Measurements from ENCODE around the gene CEP295NL. TPM values are rescaled to one million over a fixed set of nuclear protein-coding genes. Genes with fewer than 3 reads are reported as not detected.

CEP295NL gene
- total and polyA plus RNA-seq, 10 donors, result 0.03 to 19.3 (median 9.0) TPM

DNA sequence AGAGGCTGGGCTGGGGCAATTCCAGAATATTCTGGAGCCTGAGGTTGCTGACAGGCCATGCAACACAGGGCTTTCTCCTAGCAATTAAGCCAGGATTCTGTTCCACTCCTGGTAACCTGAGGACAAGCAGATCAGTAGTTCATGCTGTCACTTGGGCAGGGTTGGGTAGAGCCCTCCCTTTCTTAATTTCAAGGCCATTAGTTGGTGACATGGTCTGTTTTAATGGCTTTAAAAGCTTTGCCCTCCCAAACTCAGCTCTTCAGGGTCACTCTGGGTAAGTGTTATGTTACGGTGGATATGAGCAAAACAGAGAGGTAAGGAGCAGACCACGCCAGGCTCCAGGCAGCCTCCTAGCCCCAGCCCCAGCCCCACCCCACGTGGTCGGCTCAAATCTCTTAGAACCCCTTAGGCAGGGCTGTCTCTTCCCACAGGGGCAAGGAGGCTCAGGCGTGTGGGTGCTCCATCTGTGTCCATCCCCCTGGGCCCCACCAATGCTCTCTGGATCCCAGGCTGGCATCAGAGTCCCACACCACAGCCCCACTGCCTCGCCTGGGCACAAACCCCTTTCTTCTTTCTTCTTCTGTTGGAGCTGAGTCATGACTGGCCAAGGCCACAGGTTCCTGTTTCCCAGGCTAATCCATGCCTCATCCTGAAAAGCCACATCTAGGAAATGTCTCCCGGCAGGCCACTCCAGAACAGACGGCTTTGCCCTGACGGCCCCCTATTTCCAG, 27.5 kb downstream of the CEP295NL start:
- no peak overlapping the region for H3K4me3 ChIP-seq
- peaks cover 0 to 7% (median 0%) of the 10 kb centered on the region in 7 donors for H3K27me3 ChIP-seq (replicated peaks in 1 of 7)
- whole genome bisulfite sequencing, 5 donors, result 28 to 50% (median 37%) methylated on average over 9 of the region's 9 CpGs
- H3K4me1 ChIP-seq, result peaks cover 22 to 82% (median 42%) of the 10 kb centered on the region in 6 donors
- intact Hi-C loops (cut with DNase I; ENCODE audit: low total_unique reads), result loop anchor here (10.0 kb wide), 1 partner anchor 49 kb away; the partner anchor contains the start of gene TIMP2
- peak overlapping the region in 7 of 8 donors; percentile 4 to 97 (median 65) for H3K27ac ChIP-seq
- TF ChIP-seq POLR2AphosphoS5 (IDR thresholded peaks at IDR 0.05) (peak in 2 of 3 donors; percentile 9 to 46), POLR2A (IDR thresholded peaks at IDR 0.05) (no peak)
- H3K36me3 ChIP-seq, result peaks cover 0 to 44% (median 5%) of the 10 kb centered on the region in 6 donors
- H3K9me3 ChIP-seq, result no peaks in the 10 kb centered on the region
- no peak for DNase-seq

GRCh38 chr17:78873519-78874340, 29.3 kb downstream of the CEP295NL start:
- Histone ChIP-seq H3K9me3 (no peaks in the 10 kb centered on the region), H3K4me1 (peaks cover 5 to 64% (median 27%) of the 10 kb centered on the region in 6 donors), H3K27ac (peak overlapping the region in 5 of 8 donors; percentile 10 to 66 (median 43)), H3K4me3 (no peak overlapping the region), H3K36me3 (peaks cover 0 to 62% (median 15%) of the 10 kb centered on the region in 6 donors), H3K27me3 (replicated peaks in 1 of 7) (no peaks in the 10 kb centered on the region)
- DNase-seq, result no peak
- intact Hi-C loops (cut with DNase I; ENCODE audit: low total_unique reads), result loop anchor here (10.0 kb wide), 1 partner anchor 51 kb away; the partner anchor contains the start of gene TIMP2
- WGBS, 5 donors, result 56 to 72% (median 67%) methylated on average over 21 of the region's 21 CpGs
- TF ChIP-seq POLR2A (IDR thresholded peaks at IDR 0.05) (no peak), POLR2AphosphoS5 (IDR thresholded peaks at IDR 0.05) (peak in 2 of 3 donors; percentile 10 to 53)

GRCh38 chr17:78872486-78872885, 30.5 kb downstream of the CEP295NL start:
- Histone ChIP-seq H3K4me1 (peaks cover 5 to 52% (median 25%) of the 10 kb centered on the region in 6 donors), H3K27me3 (replicated peaks in 1 of 7) (no peaks in the 10 kb centered on the region), H3K4me3 (no peak overlapping the region), H3K9me3 (no peaks in the 10 kb centered on the region), H3K27ac (peak overlapping the region in 2 of 8 donors; percentile 28 to 42), H3K36me3 (peaks cover 0 to 68% (median 18%) of the 10 kb centered on the region in 6 donors)
- intact Hi-C loops (cut with DNase I; ENCODE audit: low total_unique reads), result loop anchor here (10.0 kb wide), 1 partner anchor 52 kb away; the partner anchor contains the start of gene TIMP2
- no peak for TF ChIP-seq POLR2AphosphoS5 (IDR thresholded peaks at IDR 0.05)
- TF ChIP-seq POLR2A (IDR thresholded peaks at IDR 0.05), result no peak
- TF ChIP-seq, protein P1, sequence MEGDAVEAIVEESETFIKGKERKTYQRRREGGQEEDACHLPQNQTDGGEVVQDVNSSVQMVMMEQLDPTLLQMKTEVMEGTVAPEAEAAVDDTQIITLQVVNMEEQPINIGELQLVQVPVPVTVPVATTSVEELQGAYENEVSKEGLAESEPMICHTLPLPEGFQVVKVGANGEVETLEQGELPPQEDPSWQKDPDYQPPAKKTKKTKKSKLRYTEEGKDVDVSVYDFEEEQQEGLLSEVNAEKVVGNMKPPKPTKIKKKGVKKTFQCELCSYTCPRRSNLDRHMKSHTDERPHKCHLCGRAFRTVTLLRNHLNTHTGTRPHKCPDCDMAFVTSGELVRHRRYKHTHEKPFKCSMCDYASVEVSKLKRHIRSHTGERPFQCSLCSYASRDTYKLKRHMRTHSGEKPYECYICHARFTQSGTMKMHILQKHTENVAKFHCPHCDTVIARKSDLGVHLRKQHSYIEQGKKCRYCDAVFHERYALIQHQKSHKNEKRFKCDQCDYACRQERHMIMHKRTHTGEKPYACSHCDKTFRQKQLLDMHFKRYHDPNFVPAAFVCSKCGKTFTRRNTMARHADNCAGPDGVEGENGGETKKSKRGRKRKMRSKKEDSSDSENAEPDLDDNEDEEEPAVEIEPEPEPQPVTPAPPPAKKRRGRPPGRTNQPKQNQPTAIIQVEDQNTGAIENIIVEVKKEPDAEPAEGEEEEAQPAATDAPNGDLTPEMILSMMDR (IDR thresholded peaks at IDR 0.05 in 8 of 11, conservative IDR thresholded peaks at IDR 0.05 in 3 of 11), result no peak
- WGBS, 5 donors, result 71 to 83% (median 77%) methylated on average over 6 of the region's 6 CpGs
- no peak for DNase-seq

- 83 to 89% (median 84%) methylated on average over 15 of the region's 15 CpGs for WGBS, 5 donors
- Histone ChIP-seq H3K27ac (no peak overlapping the region), H3K4me3 (no peak overlapping the region), H3K36me3 (peaks cover 0 to 75% (median 18%) of the 10 kb centered on the region in 6 donors), H3K27me3 (replicated peaks in 1 of 7) (no peaks in the 10 kb centered on the region), H3K9me3 (no peaks in the 10 kb centered on the region), H3K4me1 (peaks cover 8 to 52% (median 26%) of the 10 kb centered on the region in 6 donors)
- TF ChIP-seq, protein P1 (IDR thresholded peaks at IDR 0.05 in 8 of 11, conservative IDR thresholded peaks at IDR 0.05 in 3 of 11), result no peak
- no peak for TF ChIP-seq POLR2A (IDR thresholded peaks at IDR 0.05)
- no peak for TF ChIP-seq POLR2AphosphoS5 (IDR thresholded peaks at IDR 0.05)
- DNase-seq, result no peak
- intact Hi-C loops (cut with DNase I; ENCODE audit: low total_unique reads), result loop anchor here (10.0 kb wide), 1 partner anchor 54 kb away; the partner anchor contains the start of gene TIMP2
Observed at GRCh38 chr17:78870621-78871020, 32.4 kb downstream of the CEP295NL start.

Measured in spleen (tissue), 11 donors.